ENCODE results near the gene NOX5. TPM values are rescaled to one million over a fixed set of nuclear protein-coding genes. Genes with fewer than 3 reads are reported as not detected.

The NOX5 gene
- total RNA-seq, 1 experiment from 2014 or later, result 1.1 TPM

- no peak for DNase-seq (ENCODE audit: low read depth)
Observed at GRCh38 chr15:69018951-69019350, 4.5 kb downstream of the NOX5 start.

GRCh38 chr15:69021895-69022294 lies 7.4 kb downstream of the NOX5 start:
- no peak for DNase-seq (ENCODE audit: low read depth)

- DNase-seq (ENCODE audit: low read depth), result no peak
Observed at GRCh38 chr15:69025320-69025719, 10.8 kb downstream of the NOX5 start.

GRCh38 chr15:69026355-69026754 lies 11.9 kb downstream of the NOX5 start:
- no peak for DNase-seq (ENCODE audit: low read depth)

- DNase-seq (ENCODE audit: low read depth), result no peak
Observed at GRCh38 chr15:69027976-69028518, 13.6 kb downstream of the NOX5 start.

- DNase-seq (ENCODE audit: low read depth), result peak; percentile 60
Observed at GRCh38 chr15:69031013-69032001, 16.8 kb downstream of the NOX5 start.

- DNase-seq (ENCODE audit: low read depth), result peak; percentile 58
Observed at GRCh38 chr15:69032031-69032430, 17.5 kb downstream of the NOX5 start.

GRCh38 chr15:69032703-69033373 lies 18.3 kb downstream of the NOX5 start:
- peak; percentile 11 for DNase-seq (ENCODE audit: low read depth)

- peak; percentile 95 for DNase-seq (ENCODE audit: low read depth)
Observed at GRCh38 chr15:69034352-69034751, 19.9 kb downstream of the NOX5 start.

GRCh38 chr15:69035205-69035917 lies 20.9 kb downstream of the NOX5 start:
- DNase-seq (ENCODE audit: low read depth), result no peak

GRCh38 chr15:69035918-69036258 lies 21.4 kb downstream of the NOX5 start:
- DNase-seq (ENCODE audit: low read depth), result no peak

- no peak for DNase-seq (ENCODE audit: low read depth)
Observed at GRCh38 chr15:69036826-69037225, 22.3 kb downstream of the NOX5 start.

- no peak for DNase-seq (ENCODE audit: low read depth)
Observed at GRCh38 chr15:69037482-69037881, 23.0 kb downstream of the NOX5 start.

- DNase-seq (ENCODE audit: low read depth), result no peak
Observed at GRCh38 chr15:69037977-69038376, 23.5 kb downstream of the NOX5 start.

GRCh38 chr15:69038508-69038907 lies 24.0 kb downstream of the NOX5 start:
- no peak for DNase-seq (ENCODE audit: low read depth)

- DNase-seq (ENCODE audit: low read depth), result no peak
Observed at GRCh38 chr15:69039516-69040225, 25.2 kb downstream of the NOX5 start.

- no peak for DNase-seq (ENCODE audit: low read depth)
Observed at GRCh38 chr15:69042531-69042930, 28.0 kb downstream of the NOX5 start.

GRCh38 chr15:69045802-69046201 lies 31.3 kb downstream of the NOX5 start:
- peak; percentile 84 for DNase-seq (ENCODE audit: low read depth)

GRCh38 chr15:69046781-69047180 lies 32.3 kb downstream of the NOX5 start:
- DNase-seq (ENCODE audit: low read depth), result peak; percentile 66

GRCh38 chr15:69049976-69050375 lies 35.5 kb downstream of the NOX5 start:
- DNase-seq (ENCODE audit: low read depth), result no peak

- DNase-seq (ENCODE audit: low read depth), result no peak
Observed at GRCh38 chr15:69055251-69055650, 40.8 kb downstream of the NOX5 start.
